Keratinocyte (primary cell): Measurements from ENCODE around the gene HNRNPUL2. TPM values are rescaled to one million over a fixed set of nuclear protein-coding genes. Genes with fewer than 3 reads are reported as not detected.
"Not testable (repeated sequence)": the region's sequence is repeated elsewhere in the genome, so short reads cannot be mapped to it uniquely, and the experiment has no call there.

ENCODE experiments used
- DNase-seq: peaks from one replicate; pipeline ENCODE4 v3.0.0-alpha.2; 2011; ENCODE audit warnings: low read depth, missing footprints, low spot score
- FAIRE-seq: peaks from 2 replicates; lab custom pipeline; 2011; peaks lifted over from hg19 to GRCh38; lab: Jason Lieb, UNC
- H2AFZ ChIP-seq: 2 replicates; pipeline ENCODE4 v1.6.0; 2012; ENCODE audit warnings: low read length, control low read depth, inconsistent platforms; ENCODE audit not compliant: control insufficient read depth
- H3K27ac ChIP-seq: 2 replicates; pipeline ENCODE4 v1.5.1; 2011; ENCODE audit warnings: low read length; ENCODE audit not compliant: control insufficient read depth, insufficient read depth
- H3K27me3 ChIP-seq: 3 replicates; pipeline ENCODE4 v1.6.0; 2011; ENCODE audit warnings: low read length; ENCODE audit not compliant: control insufficient read depth, insufficient read depth; ENCODE audit errors: extremely low read depth
- H3K36me3 ChIP-seq, 2 experiments: 2 replicates in 1 of 2; 3 replicates in 1 of 2; pipeline ENCODE4 v1.5.1; 2011; ENCODE audit warnings: low read length in 2 of 2, mild to moderate bottlenecking in 1 of 2; ENCODE audit not compliant: control insufficient read depth in 2 of 2, insufficient read depth in 2 of 2; ENCODE audit errors: extremely low read depth in 1 of 2
- H3K4me1 ChIP-seq: 3 replicates; pipeline ENCODE4 v1.5.1; 2011; ENCODE audit warnings: low read length; ENCODE audit not compliant: control insufficient read depth, insufficient read depth; ENCODE audit errors: extremely low read depth
- H3K4me2 ChIP-seq: 3 replicates; pipeline ENCODE4 v1.6.0; 2011; ENCODE audit warnings: low read depth, low read length; ENCODE audit not compliant: control insufficient read depth, insufficient read depth; ENCODE audit errors: extremely low read depth
- H3K4me3 ChIP-seq, 3 experiments: fragments of 200-600 bp in 1 of 3; sonication (generic) in 1 of 3; 2 replicates in 2 of 3; 3 replicates in 1 of 3; pipeline ENCODE4 v1.5.1; 2011 to 2016; ENCODE audit warnings: low read length in 3 of 3, mild to moderate bottlenecking in 3 of 3, control low read depth in 2 of 3, inconsistent platforms in 1 of 3, low read depth in 1 of 3, mixed read lengths in 1 of 3, mixed run types in 1 of 3, moderate library complexity in 1 of 3; ENCODE audit not compliant: control insufficient read depth in 2 of 3, insufficient read depth in 2 of 3; ENCODE audit errors: extremely low read depth in 1 of 3
- H3K79me2 ChIP-seq: 2 replicates; pipeline ENCODE4 v1.6.0; 2012; ENCODE audit warnings: low read length; ENCODE audit not compliant: control insufficient read depth, insufficient read depth
- H3K9ac ChIP-seq: 3 replicates; pipeline ENCODE4 v1.6.0; 2011; ENCODE audit warnings: low read length; ENCODE audit not compliant: control insufficient read depth, insufficient read depth; ENCODE audit errors: extremely low read depth
- H3K9me1 ChIP-seq: 3 replicates; pipeline ENCODE4 v1.6.0; 2011; ENCODE audit warnings: low read length; ENCODE audit not compliant: control insufficient read depth, insufficient read depth; ENCODE audit errors: extremely low read depth
- H3K9me3 ChIP-seq: 2 replicates; pipeline ENCODE4 v1.5.1; 2012; ENCODE audit warnings: low read depth, low read length; ENCODE audit not compliant: control insufficient read depth
- H4K20me1 ChIP-seq: 3 replicates; pipeline ENCODE4 v1.6.0; 2011; ENCODE audit warnings: low read length; ENCODE audit not compliant: control insufficient read depth, insufficient read depth; ENCODE audit errors: extremely low read depth
- EZH2 ChIP-seq: IDR thresholded peaks from one replicate; pipeline ENCODE4 v1.6.1; 2012; ENCODE audit warnings: inconsistent platforms, mild to moderate bottlenecking, low read length, moderate library complexity
- dilution Hi-C: fragments of 300-500 bp; cut with MboI; formaldehyde crosslinking; loops from one replicate; pipeline ENCODE4 v1.7.0; 2020; ENCODE audit warnings: low sequenced_read_pairs; ENCODE audit not compliant: extremely low pct_ligation_motif_present
- polyA plus RNA-seq, 5 experiments: library from polyadenylated mRNA; depleted of rRNA in 3 of 5; stranded (reverse) in 3 of 5; stranded (forward) in 1 of 5; unstranded in 1 of 5; fragments of >200 nt; gene quantifications; 1 replicate in 1 of 5; 2 replicates in 3 of 5; 3 replicates in 1 of 5; pipeline versions ENCODE4 v1.2.1 to v1.2.3, GENCODE V29; 2011 to 2012; ENCODE audit warnings: missing spikeins in 2 of 5, low read depth in 1 of 5, low replicate concordance in 1 of 5
- TF ChIP-seq, protein P1 (sequence below), 3 experiments: IDR thresholded peaks in 1 of 3; conservative IDR thresholded peaks in 1 of 3; optimal IDR thresholded peaks in 1 of 3; 2 replicates in 2 of 3; 3 replicates in 1 of 3; pipeline versions ENCODE3 to v1.5.1; 2011; ENCODE audit warnings: low read length in 3 of 3, mild to moderate bottlenecking in 3 of 3, moderate library complexity in 2 of 3, control low read depth in 1 of 3, inconsistent platforms in 1 of 3; ENCODE audit not compliant: insufficient read depth in 2 of 3; ENCODE audit errors: extremely low read depth in 1 of 3

The HNRNPUL2 gene
- polyA plus RNA-seq, 1 donor (not counting 4 experiments of a cell fraction or from before 2014, with no cell fraction given), result 29.0 TPM

DNA sequence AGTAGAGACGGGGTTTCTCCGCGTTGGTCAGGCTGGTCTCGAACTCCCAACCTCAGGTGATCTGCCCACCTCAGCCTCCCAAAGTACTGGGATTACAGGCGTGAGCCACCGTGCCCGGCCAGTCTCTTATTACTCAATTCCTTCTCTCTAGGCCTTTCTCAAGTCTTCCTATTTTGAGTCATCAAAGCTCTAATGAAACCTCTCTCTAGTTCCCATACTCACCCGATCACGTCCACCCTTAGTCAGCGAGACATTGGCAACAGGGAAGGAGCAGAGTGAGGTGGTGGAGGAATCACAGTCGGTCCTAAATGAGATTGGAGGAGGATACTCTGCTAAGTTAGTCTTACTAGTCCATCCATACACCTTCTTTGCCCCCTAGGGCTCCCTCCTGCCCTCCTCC lies 25.0 kb downstream of the HNRNPUL2 start:
- Histone ChIP-seq H3K79me2 (no peaks in the 10 kb centered on the region), H3K4me2 (no peak overlapping the region), H2AFZ (no peak overlapping the region), H3K27ac (no peak overlapping the region), H3K4me3 (no peak overlapping the region), H4K20me1 (no peaks in the 10 kb centered on the region), H3K36me3 (peaks cover 0 to 5% of the 10 kb centered on the region in 2 experiments), H3K9me3 (no peaks in the 10 kb centered on the region), H3K9ac (no peak overlapping the region), H3K9me1 (no peaks in the 10 kb centered on the region), H3K27me3 (no peaks in the 10 kb centered on the region), H3K4me1 (peaks cover 17% of the 10 kb centered on the region)
- FAIRE-seq (no peak), DNase-seq (no peak)
- TF ChIP-seq, protein P1, sequence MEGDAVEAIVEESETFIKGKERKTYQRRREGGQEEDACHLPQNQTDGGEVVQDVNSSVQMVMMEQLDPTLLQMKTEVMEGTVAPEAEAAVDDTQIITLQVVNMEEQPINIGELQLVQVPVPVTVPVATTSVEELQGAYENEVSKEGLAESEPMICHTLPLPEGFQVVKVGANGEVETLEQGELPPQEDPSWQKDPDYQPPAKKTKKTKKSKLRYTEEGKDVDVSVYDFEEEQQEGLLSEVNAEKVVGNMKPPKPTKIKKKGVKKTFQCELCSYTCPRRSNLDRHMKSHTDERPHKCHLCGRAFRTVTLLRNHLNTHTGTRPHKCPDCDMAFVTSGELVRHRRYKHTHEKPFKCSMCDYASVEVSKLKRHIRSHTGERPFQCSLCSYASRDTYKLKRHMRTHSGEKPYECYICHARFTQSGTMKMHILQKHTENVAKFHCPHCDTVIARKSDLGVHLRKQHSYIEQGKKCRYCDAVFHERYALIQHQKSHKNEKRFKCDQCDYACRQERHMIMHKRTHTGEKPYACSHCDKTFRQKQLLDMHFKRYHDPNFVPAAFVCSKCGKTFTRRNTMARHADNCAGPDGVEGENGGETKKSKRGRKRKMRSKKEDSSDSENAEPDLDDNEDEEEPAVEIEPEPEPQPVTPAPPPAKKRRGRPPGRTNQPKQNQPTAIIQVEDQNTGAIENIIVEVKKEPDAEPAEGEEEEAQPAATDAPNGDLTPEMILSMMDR (optimal IDR thresholded peaks at IDR 0.05 in 1 of 3, IDR thresholded peaks at IDR 0.05 in 1 of 3, conservative IDR thresholded peaks at IDR 0.05 in 1 of 3; ENCODE audit: extremely low read depth in 1 of 3, insufficient read depth in 2 of 3, low read length in 3 of 3), result no peak
- TF ChIP-seq EZH2, result no peak
- dilution Hi-C loops, result no loop called here

DNA sequence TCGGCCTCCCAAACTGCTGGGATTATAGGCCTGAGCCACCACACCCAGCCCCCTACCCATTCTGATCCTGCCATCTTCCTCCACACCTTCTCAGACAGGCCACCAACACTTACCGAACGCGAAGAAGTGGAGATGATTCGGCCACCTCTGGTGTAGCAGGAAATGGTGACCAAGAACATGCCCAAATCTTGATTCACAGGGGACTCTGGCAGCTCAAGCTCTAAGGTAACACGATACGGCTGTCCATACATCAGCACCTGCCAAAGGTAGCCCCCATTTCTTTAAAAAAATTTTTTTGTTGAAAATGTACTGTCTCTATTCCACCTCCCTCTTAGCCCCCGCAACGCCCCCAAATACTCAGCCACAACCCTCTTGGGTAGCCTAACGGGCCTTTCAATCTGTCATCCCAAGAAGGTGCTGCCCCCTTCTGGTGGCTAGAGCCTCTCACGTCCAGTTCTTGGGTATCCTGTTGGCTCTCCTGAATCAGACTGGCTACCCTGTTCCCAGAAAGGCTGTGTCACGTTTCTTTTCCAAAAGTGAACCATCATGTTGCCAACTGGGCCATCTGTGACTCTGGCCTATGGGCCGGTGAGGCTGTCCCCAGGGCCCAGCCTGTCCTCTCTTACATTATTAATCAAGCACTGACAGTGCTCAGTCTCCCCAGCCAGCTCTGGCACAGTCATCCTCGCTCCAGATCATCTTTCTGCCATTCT lies 32.6 kb downstream of the HNRNPUL2 start:
- H3K4me1 ChIP-seq, result peaks cover 5% of the 10 kb centered on the region
- H3K9me1 ChIP-seq, result no peaks in the 10 kb centered on the region
- no peak overlapping the region for H3K9ac ChIP-seq
- H3K4me3 ChIP-seq, result no peak overlapping the region
- H3K9me3 ChIP-seq, result no peaks in the 10 kb centered on the region
- no peak overlapping the region for H3K27ac ChIP-seq
- FAIRE-seq (no peak), DNase-seq (no peak)
- dilution Hi-C loops, result no loop called here
- H3K4me2 ChIP-seq, result no peak overlapping the region
- no peaks in the 10 kb centered on the region for H3K27me3 ChIP-seq
- TF ChIP-seq, protein P1 (optimal IDR thresholded peaks at IDR 0.05 in 1 of 3, IDR thresholded peaks at IDR 0.05 in 1 of 3, conservative IDR thresholded peaks at IDR 0.05 in 1 of 3; ENCODE audit: extremely low read depth in 1 of 3, insufficient read depth in 2 of 3, low read length in 3 of 3), result peak; percentile 83 to 88 (median 86)
- no peak for TF ChIP-seq EZH2
- peaks cover 4 to 20% of the 10 kb centered on the region in 2 experiments for H3K36me3 ChIP-seq
- no peaks in the 10 kb centered on the region for H3K79me2 ChIP-seq
- H4K20me1 ChIP-seq, result no peaks in the 10 kb centered on the region
- H2AFZ ChIP-seq, result no peak overlapping the region

DNA sequence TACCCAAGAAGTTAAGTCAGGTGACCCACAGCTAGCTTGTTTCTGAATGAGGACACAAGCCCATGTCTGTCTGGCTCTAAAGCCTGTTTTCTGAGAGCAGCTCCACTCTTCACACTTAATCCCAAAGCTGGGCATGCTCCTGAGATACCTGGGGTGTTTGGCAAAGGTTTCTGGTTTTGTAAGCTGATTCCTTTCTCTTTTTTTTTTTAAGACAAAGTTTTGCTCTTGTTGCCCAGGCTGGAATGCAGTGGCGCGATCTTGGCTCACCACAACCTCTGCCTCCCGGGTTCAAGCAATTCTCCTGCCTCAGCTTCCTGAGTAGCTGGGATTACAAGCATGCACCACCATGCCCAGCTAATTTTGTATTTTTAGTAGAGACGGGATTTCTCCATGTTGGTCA lies 33.6 kb downstream of the HNRNPUL2 start:
- DNase-seq, H4K20me1 ChIP-seq, H3K79me2 ChIP-seq, dilution Hi-C loops, H3K27me3 ChIP-seq, H3K9me3 ChIP-seq, H3K4me3 ChIP-seq, H2AFZ ChIP-seq, H3K27ac ChIP-seq, H3K4me2 ChIP-seq, H3K9me1 ChIP-seq, FAIRE-seq, H3K9ac ChIP-seq: not testable (repeated sequence)
- Histone ChIP-seq H3K36me3 (peaks cover 4 to 20% of the 10 kb centered on the region in 2 experiments), H3K4me1 (peaks cover 12% of the 10 kb centered on the region)
